NB4 (cell line): ENCODE data around the gene GCK.

Source experiments
- DNase-seq: peaks from one replicate; pipeline ENCODE4 v3.0.0; 2010; ENCODE audit warnings: low read depth
- H3K4me3 ChIP-seq: one replicate; pipeline ENCODE4 v1.5.1; 2011; ENCODE audit warnings: mild to moderate bottlenecking, low read depth, low read length, moderate library complexity
- CTCF ChIP-seq: IDR thresholded peaks from one replicate; pipeline ENCODE4 v1.5.1; 2012; ENCODE audit warnings: low read depth, low read length
- MAX ChIP-seq: IDR thresholded peaks from 2 replicates; pipeline ENCODE4 v1.6.1; 2011; ENCODE audit warnings: low read depth, low read length
- MYC ChIP-seq: IDR thresholded peaks from 2 replicates; pipeline ENCODE4 v1.6.1; 2011; ENCODE audit warnings: low read depth, low read length
- POLR2A ChIP-seq: IDR thresholded peaks from 2 replicates; pipeline ENCODE4 v1.6.1; 2011; ENCODE audit warnings: mild to moderate bottlenecking; ENCODE audit not compliant: insufficient read length; ENCODE audit errors: extremely low read depth

GCK gene

DNA sequence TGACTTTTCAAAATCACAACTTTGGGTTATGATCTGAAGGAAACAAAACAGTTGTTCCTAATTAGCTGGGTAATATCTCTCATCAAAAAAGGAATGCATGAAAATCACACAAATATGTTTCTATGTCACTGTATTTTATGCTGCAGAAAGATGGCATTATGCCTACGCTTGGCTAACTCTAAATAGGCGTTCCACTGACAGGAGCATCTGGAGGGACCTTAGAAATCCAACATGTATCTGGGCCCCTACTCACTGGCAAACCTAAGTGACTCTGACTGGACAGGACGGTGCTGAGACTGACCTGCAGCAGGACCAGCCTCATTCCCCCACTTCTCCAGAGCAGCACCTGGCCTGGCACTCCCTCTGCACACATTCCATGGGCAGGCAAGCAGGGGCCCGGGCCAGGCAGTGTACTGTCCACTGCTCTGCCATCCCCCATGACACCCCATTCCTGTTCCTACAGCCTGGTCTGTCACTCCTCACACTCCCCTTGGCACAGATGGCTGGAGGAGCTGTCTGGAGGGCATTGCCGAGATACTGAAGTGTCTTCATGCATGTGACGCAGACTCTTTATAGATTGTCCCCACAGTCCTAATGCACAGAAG, 45.5 kb downstream of the GCK start:
- H3K4me3 ChIP-seq = no peak overlapping the region
- TF ChIP-seq MAX (no peak), CTCF (no peak), POLR2A (no peak), MYC (no peak)
- DNase-seq = no peak

GRCh38 chr7:44142028-44142427, 47.2 kb downstream of the GCK start:
- no peak for DNase-seq
- H3K4me3 ChIP-seq = no peak overlapping the region
- TF ChIP-seq POLR2A (no peak), MYC (no peak)

- DNase-seq = no peak
- H3K4me3 ChIP-seq = no peak within 1 kb of the TSS
- TF ChIP-seq POLR2A = no peak
- TF ChIP-seq MAX = no peak
- no peak for TF ChIP-seq CTCF
- TF ChIP-seq MYC = no peak
These were observed 47.9 kb downstream of the GCK start, which contains the start of gene MYL7 for GRCh38 chr7:44141221-44141850. MYL7 (minus strand) TSS chr7:44141332; CDS start chr7:44141305, 27 bp downstream.

DNA sequence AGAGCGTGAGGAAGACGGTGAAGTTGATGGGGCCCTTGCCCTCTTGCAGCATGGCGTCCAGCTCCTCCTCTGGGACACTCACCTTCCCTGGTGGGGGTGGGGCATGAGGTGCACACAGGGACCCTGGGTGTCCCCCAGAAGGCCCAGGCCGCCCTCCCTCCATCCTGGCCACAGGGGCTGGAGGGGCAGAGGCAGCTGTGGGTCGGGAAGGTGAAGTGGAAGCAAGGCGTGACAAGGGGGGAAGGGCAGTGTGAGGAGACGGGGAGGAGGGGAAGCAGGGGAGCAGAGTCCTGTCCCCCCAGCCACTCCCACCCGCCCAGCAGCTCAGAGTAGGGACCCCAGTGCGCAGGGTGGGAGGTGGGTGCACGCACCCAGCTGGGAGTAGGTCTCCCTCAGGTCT, 48.9 kb downstream of the GCK start:
- no peak overlapping the region for H3K4me3 ChIP-seq
- no peak for TF ChIP-seq POLR2A
- TF ChIP-seq MYC = no peak
- no peak for TF ChIP-seq CTCF
- TF ChIP-seq MAX = no peak
- no peak for DNase-seq

GRCh38 chr7:44139311-44140010, 49.8 kb downstream of the GCK start:
- no peak for DNase-seq
- TF ChIP-seq CTCF = no peak
- no peak for TF ChIP-seq MYC
- TF ChIP-seq POLR2A = no peak
- TF ChIP-seq MAX = no peak
- no peak overlapping the region for H3K4me3 ChIP-seq

- DNase-seq = no peak
These were observed 50.5 kb downstream of the GCK start for GRCh38 chr7:44138698-44139097.

More at GRCh38 chr7:44138698-44139097, 50.5 kb downstream of the GCK start:
- no peak overlapping the region for H3K4me3 ChIP-seq
- TF ChIP-seq POLR2A (no peak), MAX (no peak), CTCF (no peak), MYC (no peak)
